ENCODE results near the gene LRP8. TPM values are rescaled to one million over a fixed set of nuclear protein-coding genes. Genes with fewer than 3 reads are reported as not detected.
A peak's percentile ranks its signal among the peaks of the same experiment; 100 is the strongest.

The LRP8 gene
- total RNA-seq, 1 donor from 2014 or later: 19.9 TPM

DNA sequence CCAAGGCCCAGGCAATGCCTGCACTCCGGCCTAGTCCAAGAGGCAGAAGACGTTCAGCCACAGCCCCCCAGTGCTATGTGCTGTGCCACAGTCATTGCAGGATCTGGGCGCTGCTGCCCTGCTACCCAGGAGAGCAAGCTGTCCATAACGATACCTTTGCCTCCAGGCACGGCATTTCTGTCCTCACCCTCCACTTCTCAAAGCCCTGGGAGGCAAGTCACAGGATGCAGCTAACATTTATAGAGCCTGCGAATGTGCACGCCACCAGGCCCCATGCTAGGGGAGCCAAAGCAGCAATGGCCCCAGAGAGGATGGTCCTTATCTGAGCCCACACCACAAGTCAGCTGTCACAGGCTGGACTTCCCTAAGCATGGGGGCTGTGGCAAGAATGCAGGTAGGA, 13.8 kb downstream of the LRP8 start:
- DNase-seq (ENCODE audit: low spot score in 2 of 2, unreplicated experiment in 2 of 2): no peak
- H3K36me3 Mint-ChIP-seq: no peaks in the 10 kb centered on the region

DNA sequence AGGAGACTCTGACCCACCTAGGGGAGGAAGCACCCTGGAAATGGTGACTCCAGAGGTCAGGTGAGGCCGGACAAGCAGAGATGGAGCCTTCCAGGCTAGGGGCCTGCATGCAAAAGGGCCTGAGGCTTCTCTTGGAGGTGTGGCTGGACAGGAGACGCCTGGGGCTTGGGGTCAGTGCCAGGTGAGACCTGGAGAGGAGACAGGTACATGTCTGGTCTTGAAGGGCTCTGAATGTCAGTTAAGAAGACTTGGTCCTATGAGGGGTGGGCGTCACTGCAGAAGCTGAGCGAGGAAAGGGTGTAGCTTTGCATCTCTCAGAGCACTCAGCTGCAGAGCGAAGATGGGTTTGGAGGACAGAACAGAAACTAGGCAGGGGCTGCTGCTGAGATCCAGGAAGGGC, 14.3 kb downstream of the LRP8 start:
- no peak for DNase-seq (ENCODE audit: low spot score in 2 of 2, unreplicated experiment in 2 of 2)
- no peaks in the 10 kb centered on the region for H3K36me3 Mint-ChIP-seq
- TF ChIP-seq, protein P1, sequence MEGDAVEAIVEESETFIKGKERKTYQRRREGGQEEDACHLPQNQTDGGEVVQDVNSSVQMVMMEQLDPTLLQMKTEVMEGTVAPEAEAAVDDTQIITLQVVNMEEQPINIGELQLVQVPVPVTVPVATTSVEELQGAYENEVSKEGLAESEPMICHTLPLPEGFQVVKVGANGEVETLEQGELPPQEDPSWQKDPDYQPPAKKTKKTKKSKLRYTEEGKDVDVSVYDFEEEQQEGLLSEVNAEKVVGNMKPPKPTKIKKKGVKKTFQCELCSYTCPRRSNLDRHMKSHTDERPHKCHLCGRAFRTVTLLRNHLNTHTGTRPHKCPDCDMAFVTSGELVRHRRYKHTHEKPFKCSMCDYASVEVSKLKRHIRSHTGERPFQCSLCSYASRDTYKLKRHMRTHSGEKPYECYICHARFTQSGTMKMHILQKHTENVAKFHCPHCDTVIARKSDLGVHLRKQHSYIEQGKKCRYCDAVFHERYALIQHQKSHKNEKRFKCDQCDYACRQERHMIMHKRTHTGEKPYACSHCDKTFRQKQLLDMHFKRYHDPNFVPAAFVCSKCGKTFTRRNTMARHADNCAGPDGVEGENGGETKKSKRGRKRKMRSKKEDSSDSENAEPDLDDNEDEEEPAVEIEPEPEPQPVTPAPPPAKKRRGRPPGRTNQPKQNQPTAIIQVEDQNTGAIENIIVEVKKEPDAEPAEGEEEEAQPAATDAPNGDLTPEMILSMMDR (IDR thresholded peaks at IDR 0.05; ENCODE audit: unreplicated experiment): no peak
- H3K4me1 Mint-ChIP-seq: peaks cover 48% of the 10 kb centered on the region
- no peaks in the 10 kb centered on the region for H3K9me3 Mint-ChIP-seq
- H3K27me3 Mint-ChIP-seq (ENCODE audit: low read depth): no peaks in the 10 kb centered on the region
- H3K27ac Mint-ChIP-seq: peak overlapping the region; percentile 15
- no peak overlapping the region for H3K4me3 Mint-ChIP-seq

More for the DNA sequence above, 13.8 kb downstream of the LRP8 start:
- H3K4me1 Mint-ChIP-seq: peaks cover 43% of the 10 kb centered on the region
- no peak overlapping the region for H3K4me3 Mint-ChIP-seq
- H3K9me3 Mint-ChIP-seq: no peaks in the 10 kb centered on the region
- TF ChIP-seq, protein P1 (IDR thresholded peaks at IDR 0.05; ENCODE audit: unreplicated experiment): no peak
- no peaks in the 10 kb centered on the region for H3K27me3 Mint-ChIP-seq (ENCODE audit: low read depth)
- H3K27ac Mint-ChIP-seq: no peak overlapping the region

DNA sequence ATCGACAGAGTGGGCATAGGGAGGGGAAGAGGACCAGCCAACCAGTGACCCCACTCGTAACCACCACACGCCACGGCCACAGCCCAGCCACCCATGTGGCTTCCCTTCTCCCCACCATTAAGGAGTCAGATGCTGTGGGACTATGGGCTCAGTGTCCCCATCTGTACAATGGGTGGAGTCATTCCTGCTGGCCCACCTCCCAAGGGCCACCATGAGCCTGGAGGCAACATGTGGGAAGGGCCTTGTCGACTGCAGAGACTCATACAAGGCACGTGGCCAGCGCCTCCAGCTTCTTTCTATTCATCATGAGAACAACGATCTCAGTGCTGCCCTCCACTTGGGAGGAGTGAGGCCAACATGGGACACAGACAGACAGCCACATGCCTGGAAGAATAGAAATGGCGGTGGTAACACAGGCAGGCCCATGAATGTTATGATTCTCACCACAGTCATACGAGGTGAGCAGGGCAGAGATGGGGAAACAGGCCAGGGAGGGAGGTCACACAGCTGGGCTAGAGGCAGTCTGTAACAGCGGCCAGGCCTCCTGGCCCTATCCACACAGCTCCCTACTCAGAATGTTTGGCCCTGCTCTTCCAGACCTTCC, 16.1 kb downstream of the LRP8 start:
- TF ChIP-seq, protein P1 (IDR thresholded peaks at IDR 0.05; ENCODE audit: unreplicated experiment): no peak
- no peaks in the 10 kb centered on the region for H3K9me3 Mint-ChIP-seq
- H3K4me3 Mint-ChIP-seq: no peak overlapping the region
- no peak overlapping the region for H3K27ac Mint-ChIP-seq
- peaks cover 40% of the 10 kb centered on the region for H3K4me1 Mint-ChIP-seq
- no peaks in the 10 kb centered on the region for H3K27me3 Mint-ChIP-seq (ENCODE audit: low read depth)
- DNase-seq (ENCODE audit: low spot score in 2 of 2, unreplicated experiment in 2 of 2): no peak
- H3K36me3 Mint-ChIP-seq: no peaks in the 10 kb centered on the region

DNA sequence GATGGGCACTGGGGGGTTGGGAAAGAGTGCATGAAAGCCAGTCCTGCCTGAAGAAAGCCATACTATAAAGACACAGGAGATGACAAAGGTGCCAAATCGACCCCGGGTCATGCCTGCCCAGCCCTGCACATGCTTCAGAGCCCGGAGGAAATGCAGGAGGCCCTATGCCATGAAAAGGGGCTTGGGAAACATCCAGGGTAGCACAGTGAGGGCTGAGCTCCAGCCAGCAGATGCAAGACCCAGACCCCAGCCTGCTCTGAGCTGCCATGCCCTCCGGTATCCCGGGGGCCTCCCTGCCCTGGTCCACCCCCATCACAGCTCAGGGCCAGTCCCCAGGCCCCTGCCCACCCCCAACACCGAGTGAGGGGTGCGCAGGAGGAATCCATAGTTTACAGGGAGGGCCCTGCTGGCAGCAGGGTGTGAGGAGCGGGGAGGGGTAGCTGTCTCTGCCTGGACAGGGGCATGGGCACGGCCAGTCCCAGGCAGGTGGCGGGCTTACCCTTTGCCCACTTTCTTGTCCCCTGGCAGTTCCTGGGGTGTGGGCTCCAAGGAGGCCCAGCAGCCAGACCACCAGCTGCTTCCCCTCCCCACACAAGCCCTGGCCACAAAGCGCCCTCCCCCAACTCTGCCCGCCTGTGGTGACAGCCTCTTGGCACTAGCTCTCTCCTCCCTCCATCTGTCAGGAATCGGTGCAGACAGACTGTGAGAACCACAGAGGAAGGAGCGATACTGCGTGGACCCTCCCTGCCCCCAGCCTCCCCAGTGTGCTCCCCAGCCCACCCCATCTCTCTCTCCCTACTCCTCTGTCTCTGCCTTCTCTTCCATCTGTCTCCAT, 16.8 kb downstream of the LRP8 start:
- Mint-ChIP-seq H3K4me3 (no peak overlapping the region), H3K27ac (no peak overlapping the region), H3K27me3 (ENCODE audit: low read depth) (no peaks in the 10 kb centered on the region), H3K9me3 (no peaks in the 10 kb centered on the region), H3K36me3 (no peaks in the 10 kb centered on the region), H3K4me1 (peaks cover 40% of the 10 kb centered on the region)
- DNase-seq (ENCODE audit: low spot score in 2 of 2, unreplicated experiment in 2 of 2): no peak
- TF ChIP-seq, protein P1 (IDR thresholded peaks at IDR 0.05; ENCODE audit: unreplicated experiment): no peak

DNA sequence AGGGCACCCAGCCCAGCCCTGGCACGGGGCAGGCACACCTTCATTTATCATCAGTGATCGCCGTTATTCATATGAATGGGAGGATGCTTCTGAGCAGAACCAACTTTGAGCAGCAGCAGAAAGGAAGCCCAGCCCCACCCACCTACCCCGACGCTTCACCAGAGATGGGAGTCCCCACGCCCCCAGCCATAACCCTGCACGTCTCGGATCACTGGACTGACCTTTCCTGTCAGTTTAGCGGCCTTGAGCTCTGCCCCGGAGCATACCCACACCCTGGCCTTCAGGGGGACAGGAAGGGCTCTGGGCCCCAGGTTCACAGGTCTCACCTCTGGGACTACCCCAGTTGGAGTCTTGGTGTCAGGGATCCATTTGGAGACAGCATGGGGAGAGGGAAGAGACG, 18.1 kb downstream of the LRP8 start:
- Mint-ChIP-seq H3K4me1 (peaks cover 33% of the 10 kb centered on the region), H3K36me3 (no peaks in the 10 kb centered on the region), H3K27me3 (ENCODE audit: low read depth) (no peaks in the 10 kb centered on the region), H3K9me3 (no peaks in the 10 kb centered on the region), H3K27ac (no peak overlapping the region), H3K4me3 (no peak overlapping the region)
- no peak for DNase-seq (ENCODE audit: low spot score in 2 of 2, unreplicated experiment in 2 of 2)
- TF ChIP-seq, protein P1 (IDR thresholded peaks at IDR 0.05; ENCODE audit: unreplicated experiment): no peak

All from mesothelial cell of epicardium (in vitro differentiated cells).